Measurements from ENCODE around the gene CACNA1A. TPM values are rescaled to one million over a fixed set of nuclear protein-coding genes. Genes with fewer than 3 reads are reported as not detected.
"Not testable (repeated sequence)": the region's sequence is repeated elsewhere in the genome, so short reads cannot be mapped to it uniquely, and the experiment has no call there.

CACNA1A gene
- total RNA-seq, 1 donor from 2014 or later = 0.44 TPM

DNA sequence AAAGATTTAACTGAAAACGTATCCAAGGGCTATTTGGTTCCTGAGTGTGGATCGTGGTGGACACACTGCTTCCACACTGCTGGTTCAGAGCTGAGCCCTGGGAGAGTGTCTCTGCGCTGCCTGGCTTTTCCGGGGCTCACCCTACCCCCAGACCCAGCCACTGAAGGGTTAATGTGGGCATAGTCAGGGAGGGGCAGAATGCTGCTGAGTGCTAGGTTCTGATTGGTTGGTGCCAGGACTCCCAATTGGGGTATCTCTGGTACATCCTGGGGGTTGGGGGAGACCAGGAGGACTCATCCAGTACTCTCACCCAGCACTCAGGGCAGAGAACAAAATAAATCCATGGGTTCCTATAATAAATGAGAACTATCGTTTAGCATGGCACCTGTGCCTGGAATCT lies 142.3 kb downstream of the CACNA1A start:
- Histone ChIP-seq H3K36me3 (no peaks in the 10 kb centered on the region), H3K27ac (replicated peaks) (no peak overlapping the region), H3K4me3 (no peak overlapping the region), H3K4me1 (no peaks in the 10 kb centered on the region), H3K27me3 (ENCODE audit: low read depth) (peaks cover 19% of the 10 kb centered on the region), H3K9me3 (replicated peaks) (peaks cover 22% of the 10 kb centered on the region)
- intact Hi-C loops (cut with micrococcal nuclease) = no loop called here
- TF ChIP-seq, protein P1, sequence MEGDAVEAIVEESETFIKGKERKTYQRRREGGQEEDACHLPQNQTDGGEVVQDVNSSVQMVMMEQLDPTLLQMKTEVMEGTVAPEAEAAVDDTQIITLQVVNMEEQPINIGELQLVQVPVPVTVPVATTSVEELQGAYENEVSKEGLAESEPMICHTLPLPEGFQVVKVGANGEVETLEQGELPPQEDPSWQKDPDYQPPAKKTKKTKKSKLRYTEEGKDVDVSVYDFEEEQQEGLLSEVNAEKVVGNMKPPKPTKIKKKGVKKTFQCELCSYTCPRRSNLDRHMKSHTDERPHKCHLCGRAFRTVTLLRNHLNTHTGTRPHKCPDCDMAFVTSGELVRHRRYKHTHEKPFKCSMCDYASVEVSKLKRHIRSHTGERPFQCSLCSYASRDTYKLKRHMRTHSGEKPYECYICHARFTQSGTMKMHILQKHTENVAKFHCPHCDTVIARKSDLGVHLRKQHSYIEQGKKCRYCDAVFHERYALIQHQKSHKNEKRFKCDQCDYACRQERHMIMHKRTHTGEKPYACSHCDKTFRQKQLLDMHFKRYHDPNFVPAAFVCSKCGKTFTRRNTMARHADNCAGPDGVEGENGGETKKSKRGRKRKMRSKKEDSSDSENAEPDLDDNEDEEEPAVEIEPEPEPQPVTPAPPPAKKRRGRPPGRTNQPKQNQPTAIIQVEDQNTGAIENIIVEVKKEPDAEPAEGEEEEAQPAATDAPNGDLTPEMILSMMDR (IDR thresholded peaks at IDR 0.05; ENCODE audit: borderline replicate concordance) = no peak
- no peak for DNase-seq

DNA sequence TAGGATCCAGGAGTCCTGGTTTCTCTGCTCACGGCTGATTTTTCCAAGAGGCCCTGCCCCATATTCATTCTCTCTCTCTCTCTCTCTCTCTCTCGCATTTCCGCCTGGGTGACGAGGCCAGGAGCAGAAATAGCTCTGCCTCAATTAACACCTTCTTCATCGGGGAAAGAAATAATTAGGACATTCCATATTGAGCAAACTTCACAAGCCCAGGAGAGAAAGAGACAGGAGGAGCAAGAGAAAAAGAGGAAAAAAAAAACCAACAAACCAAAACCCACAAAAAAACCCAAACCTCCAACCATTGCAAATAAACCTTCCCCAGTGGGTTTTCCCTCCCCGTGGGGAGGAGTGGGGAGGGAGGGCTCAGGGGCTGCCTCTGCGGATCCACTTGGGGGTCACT lies 143.0 kb downstream of the CACNA1A start:
- no peak overlapping the region for H3K27ac ChIP-seq (replicated peaks)
- intact Hi-C loops (cut with micrococcal nuclease) = no loop called here
- no peak overlapping the region for H3K4me3 ChIP-seq
- DNase-seq = no peak
- no peaks in the 10 kb centered on the region for H3K4me1 ChIP-seq
- H3K27me3 ChIP-seq (ENCODE audit: low read depth) = peaks cover 19% of the 10 kb centered on the region
- TF ChIP-seq, protein P1 (IDR thresholded peaks at IDR 0.05; ENCODE audit: borderline replicate concordance) = no peak
- peaks cover 25% of the 10 kb centered on the region for H3K9me3 ChIP-seq (replicated peaks)
- H3K36me3 ChIP-seq = no peaks in the 10 kb centered on the region

DNA sequence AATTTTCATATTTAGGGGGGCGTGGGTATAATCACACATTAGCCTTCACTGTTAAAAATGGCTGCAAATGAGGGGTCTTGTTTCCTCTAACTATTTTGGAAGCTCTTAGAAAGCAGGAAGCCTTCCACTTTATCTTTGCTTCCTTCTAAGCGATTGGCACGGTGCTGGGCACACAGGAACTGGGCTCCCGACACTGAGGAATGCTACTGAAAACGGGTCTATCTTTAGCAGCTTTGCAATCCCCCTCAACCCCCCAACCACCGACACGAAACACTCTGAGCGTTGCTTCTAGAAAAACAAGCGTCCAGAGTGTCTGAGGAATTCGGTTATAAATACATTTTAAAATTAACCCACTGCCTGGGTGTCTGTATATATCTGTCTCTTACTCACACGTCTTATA lies 143.6 kb downstream of the CACNA1A start:
- Histone ChIP-seq H3K4me3 (no peak overlapping the region), H3K27me3 (ENCODE audit: low read depth) (peaks cover 24% of the 10 kb centered on the region), H3K36me3 (no peaks in the 10 kb centered on the region), H3K27ac (replicated peaks) (no peak overlapping the region), H3K9me3 (replicated peaks) (peaks cover 25% of the 10 kb centered on the region), H3K4me1 (no peaks in the 10 kb centered on the region)
- intact Hi-C loops (cut with micrococcal nuclease) = no loop called here
- no peak for DNase-seq
- TF ChIP-seq, protein P1 (IDR thresholded peaks at IDR 0.05; ENCODE audit: borderline replicate concordance) = no peak

DNA sequence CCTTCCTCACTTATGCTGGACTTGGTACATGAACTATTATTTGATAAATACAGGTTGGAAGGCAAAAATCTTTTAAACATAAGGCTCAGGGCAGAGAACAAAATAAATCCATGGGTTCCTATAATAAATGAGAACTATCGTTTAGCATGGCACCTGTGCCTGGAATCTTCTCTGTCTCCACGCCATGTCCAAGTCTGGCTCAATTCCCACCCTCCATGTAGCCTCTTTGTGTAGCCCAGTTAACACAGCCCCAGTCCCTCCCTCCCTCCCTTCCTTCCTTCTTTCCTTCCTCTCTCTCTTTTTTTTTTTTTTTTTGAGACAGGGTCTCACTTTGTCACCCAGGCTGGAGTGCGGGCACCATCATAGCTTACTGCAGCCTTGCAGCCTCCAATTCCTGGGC lies 144.6 kb downstream of the CACNA1A start:
- H3K9me3 ChIP-seq (replicated peaks) = peaks cover 25% of the 10 kb centered on the region
- peaks cover 29% of the 10 kb centered on the region for H3K27me3 ChIP-seq (ENCODE audit: low read depth)
- intact Hi-C loops (cut with micrococcal nuclease); H3K4me1 ChIP-seq; DNase-seq; H3K27ac ChIP-seq (replicated peaks); H3K36me3 ChIP-seq; H3K4me3 ChIP-seq: not testable (repeated sequence)

DNA sequence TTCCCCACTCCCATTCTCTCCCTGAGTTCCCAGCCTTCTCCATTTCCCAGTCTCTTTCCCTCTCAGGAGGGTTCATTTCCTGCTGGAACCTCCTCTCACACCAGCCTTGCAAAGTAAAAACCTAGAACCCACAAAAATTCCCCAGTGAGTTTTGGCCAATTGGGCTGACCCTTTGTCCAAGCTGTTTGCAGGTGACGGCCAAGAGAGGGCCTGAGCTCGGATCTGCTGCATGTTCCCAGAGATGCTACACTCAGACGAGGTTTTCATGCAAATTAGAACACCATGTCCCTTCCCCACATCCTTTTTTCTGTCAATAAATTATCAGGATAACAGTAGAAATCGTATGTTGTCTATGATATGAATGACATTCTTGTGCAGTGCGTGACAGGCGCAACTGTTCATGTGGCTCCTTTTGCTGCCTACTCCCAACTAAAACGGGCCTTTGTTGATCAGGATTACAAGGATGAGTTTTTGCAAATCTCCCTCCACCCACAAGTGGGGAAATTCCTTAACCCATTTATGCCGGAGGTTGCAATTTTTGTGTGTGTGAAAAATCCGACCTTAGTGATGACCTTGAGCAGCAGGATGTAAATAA lies 149.5 kb downstream of the CACNA1A start:
- Histone ChIP-seq H3K27me3 (ENCODE audit: low read depth) (peaks cover 52% of the 10 kb centered on the region), H3K27ac (replicated peaks) (no peak overlapping the region), H3K4me3 (no peak overlapping the region), H3K4me1 (no peaks in the 10 kb centered on the region), H3K36me3 (no peaks in the 10 kb centered on the region), H3K9me3 (replicated peaks) (peaks cover 25% of the 10 kb centered on the region)
- intact Hi-C loops (cut with micrococcal nuclease) = no loop called here
- DNase-seq = no peak
- TF ChIP-seq, protein P1 (IDR thresholded peaks at IDR 0.05; ENCODE audit: borderline replicate concordance) = no peak

DNA sequence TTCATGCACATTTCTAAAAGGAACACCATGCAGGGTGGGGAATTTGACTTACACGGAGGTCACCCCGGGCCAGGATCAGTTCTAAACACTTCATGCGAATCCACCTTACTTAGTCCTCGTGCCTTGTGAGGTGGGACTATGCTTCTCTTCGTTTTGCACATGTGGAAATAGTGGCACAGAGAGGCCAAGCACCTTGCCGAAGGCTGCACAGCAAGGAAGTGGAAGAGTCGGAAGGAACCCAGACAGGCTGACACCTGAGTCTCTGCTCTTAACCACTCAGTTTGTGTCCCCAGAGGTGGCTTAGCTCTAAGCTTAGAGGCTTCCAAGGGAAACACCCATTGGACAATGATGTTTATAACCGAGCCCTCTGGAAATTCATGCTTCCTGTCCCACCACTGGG lies 150.1 kb downstream of the CACNA1A start:
- Histone ChIP-seq H3K4me1 (no peaks in the 10 kb centered on the region), H3K9me3 (replicated peaks) (peaks cover 25% of the 10 kb centered on the region), H3K4me3 (no peak overlapping the region), H3K27me3 (ENCODE audit: low read depth) (peaks cover 56% of the 10 kb centered on the region), H3K27ac (replicated peaks) (no peak overlapping the region), H3K36me3 (no peaks in the 10 kb centered on the region)
- TF ChIP-seq, protein P1 (IDR thresholded peaks at IDR 0.05; ENCODE audit: borderline replicate concordance) = no peak
- intact Hi-C loops (cut with micrococcal nuclease) = no loop called here
- no peak for DNase-seq

Data from left ventricle myocardium inferior (tissue), 1 donor.